DOHH2 (cell line): Measurements from ENCODE around the gene SPTAN1.

Experiments used
- CTCF ChIP-seq: fragments of 200-600 bp; sonication (generic); IDR thresholded peaks from one replicate; pipeline ENCODE4 v1.5.1; 2014; ENCODE audit warnings: antibody characterized with exemption, mild to moderate bottlenecking, low read depth, low read length; ENCODE audit not compliant: poor library complexity, severe bottlenecking
- EZH2phosphoT487 ChIP-seq: fragments of 200-600 bp; sonication (generic); IDR thresholded peaks from 2 replicates; pipeline ENCODE4 v1.6.1; 2017; ENCODE audit warnings: borderline replicate concordance, mild to moderate bottlenecking, antibody characterized with exemption, low read length, moderate library complexity, mixed read lengths

- no peak for TF ChIP-seq CTCF
- TF ChIP-seq EZH2phosphoT487: no peak
Observed at GRCh38 chr9:128595471-128595870, 43.1 kb downstream of the SPTAN1 start.
